HepG2 (cell line): Measurements from ENCODE around the gene NGEF. TPM values are rescaled to one million over a fixed set of nuclear protein-coding genes. Genes with fewer than 3 reads are reported as not detected.

ENCODE experiments used
- ATAC-seq: fragments of 200-7000 bp; cut with Tn5 transposase; 3 replicates; pipeline ENCODE4 v1.9.1; 2020; ENCODE audit warnings: mild to moderate bottlenecking, moderate library complexity
- BruUV-seq: library from RNA; stranded (reverse); fragments of 400-500 nt; replicated peaks from 2 replicates; lab custom pipeline; 2021; lab: Mats Ljungman, UMichigan
- CTCF ChIA-PET: fragments of 300-600 bp; formaldehyde crosslinking; extraction: SDS; loops from one replicate; lab custom pipeline; 2021; ENCODE audit warnings: low total read pairs, inconsistent platforms, low intra/inter-chr PET ratio; lab: Yijun Ruan, JAX
- POLR2A ChIA-PET: fragments of 350-600 bp; sonication (Branson Sonifier 250); formaldehyde crosslinking; loops from one replicate; lab custom pipeline; 2020; ENCODE audit warnings: antibody characterized with exemption, inconsistent platforms; lab: Yijun Ruan, JAX
- DNase-seq: peaks from one replicate; pipeline ENCODE4 v3.0.0-alpha.2; 2015; ENCODE audit warnings: low spot score
- FAIRE-seq: peaks from 3 replicates; lab custom pipeline; 2011; peaks lifted over from hg19 to GRCh38; lab: Jason Lieb, UNC
- H2AFZ ChIP-seq: one replicate; pipeline ENCODE4 v1.6.1; 2011; ENCODE audit warnings: low read length, inconsistent platforms
- H3K27ac ChIP-seq: fragments of 300-600 bp; 3 replicates; pipeline ENCODE4 v1.8.0; 2011; ENCODE audit warnings: mixed run types, mild to moderate bottlenecking, mixed read lengths, low read length, inconsistent platforms; ENCODE audit not compliant: insufficient read depth; ENCODE audit errors: extremely low read length
- H3K27me3 ChIP-seq, 2 experiments: fragments of 200-600 bp in 1 of 2; 2 replicates in 1 of 2; 3 replicates in 1 of 2; pipeline versions ENCODE4 v1.6.0 to v1.8.0; 2011; ENCODE audit warnings: low read length in 2 of 2, mild to moderate bottlenecking in 2 of 2, moderate library complexity in 2 of 2, inconsistent platforms in 1 of 2; ENCODE audit not compliant: insufficient read depth in 2 of 2, control insufficient read depth in 1 of 2
- H3K36me3 ChIP-seq, 2 experiments: fragments of 200-600 bp in 1 of 2; replicated peaks in 1 of 2; 2 replicates in 1 of 2; 3 replicates in 1 of 2; pipeline versions ENCODE4 v1.5.1 to v1.8.0; 2011; ENCODE audit warnings: low read length in 2 of 2, inconsistent platforms in 1 of 2; ENCODE audit not compliant: insufficient read depth in 2 of 2, control insufficient read depth in 1 of 2
- H3K4me1 ChIP-seq: 2 replicates; pipeline ENCODE4 v1.5.1; 2012; ENCODE audit warnings: low read length, inconsistent platforms; ENCODE audit not compliant: insufficient read depth
- H3K4me2 ChIP-seq: 2 replicates; pipeline ENCODE4 v1.6.0; 2011; ENCODE audit warnings: low read depth, low read length, inconsistent platforms
- H3K4me3 ChIP-seq, 3 experiments: fragments of 200-600 bp in 1 of 3; sonication (generic), shearing (Covaris generic) in 1 of 3; replicated peaks in 1 of 3; 2 replicates each; pipeline ENCODE4 v1.5.1; 2011 to 2016; ENCODE audit warnings: low read length in 3 of 3, inconsistent platforms in 2 of 3, low read depth in 2 of 3, mild to moderate bottlenecking in 2 of 3, control low read depth in 1 of 3, mixed read lengths in 1 of 3; ENCODE audit not compliant: insufficient read depth in 1 of 3
- H3K79me2 ChIP-seq: one replicate; pipeline ENCODE4 v1.6.1; 2011; ENCODE audit warnings: low read length, inconsistent platforms; ENCODE audit not compliant: insufficient read depth
- H3K9ac ChIP-seq: 2 replicates; pipeline ENCODE4 v1.6.0; 2011; ENCODE audit warnings: mild to moderate bottlenecking, low read depth, low read length, inconsistent platforms; ENCODE audit not compliant: insufficient read depth
- H3K9me3 ChIP-seq: 2 replicates; pipeline ENCODE4 v1.5.1; 2012; ENCODE audit warnings: mild to moderate bottlenecking, low read length
- H4K20me1 ChIP-seq: 2 replicates; pipeline ENCODE4 v1.6.0; 2011; ENCODE audit warnings: inconsistent platforms, mild to moderate bottlenecking, low read length, moderate library complexity; ENCODE audit not compliant: insufficient read depth
- HOXA7 ChIP-seq: sonication (generic); formaldehyde crosslinking; IDR thresholded peaks from 2 replicates; pipeline ENCODE4 v1.8.1; 2022; ENCODE audit warnings: mild to moderate bottlenecking, missing genetic modification reagents, moderate library complexity
- ISL2 ChIP-seq: sonication (generic); formaldehyde crosslinking; IDR thresholded peaks from 2 replicates; pipeline ENCODE4 v1.5.0; 2020; ENCODE audit warnings: missing genetic modification reagents
- SALL1 ChIP-seq: sonication (generic); formaldehyde crosslinking; IDR thresholded peaks from 2 replicates; pipeline ENCODE4 v1.8.0; 2022; ENCODE audit warnings: mild to moderate bottlenecking, missing genetic modification reagents
- SSRP1 ChIP-seq: IDR thresholded peaks from 2 replicates; pipeline ENCODE4 v1.6.1; 2016; ENCODE audit warnings: control low read depth
- ZBTB20 ChIP-seq: sonication (generic); formaldehyde crosslinking; IDR thresholded peaks from 2 replicates; pipeline ENCODE4 v1.8.1; 2023; ENCODE audit warnings: missing genetic modification reagents, low read depth, mild to moderate bottlenecking, borderline replicate concordance
- WGBS: methylation state at CpG from one replicate; pipeline ENCODE4 v1.1.6; 2017; ENCODE audit warnings: low lambda C conversion rate; 5-methylcytosine and 5-hydroxymethylcytosine counted together
- in situ Hi-C: cut with HindIII; loops from 2 replicates; pipeline ENCODE4 v1.10.0; 2017; ENCODE audit warnings: low pct_unique_long_range_greater_than_20kb; ENCODE audit not compliant: extremely low pct_ligation_motif_present
- intact Hi-C: fragments of 100-400 bp; cut with micrococcal nuclease; formaldehyde crosslinking; loops from one replicate; pipeline ENCODE4 v1.10.0; 2022; ENCODE audit not compliant: unreplicated experiment
- polyA plus RNA-seq, 8 experiments: library from polyadenylated mRNA; depleted of rRNA in 3 of 8; stranded (reverse) in 7 of 8; unstranded in 1 of 8; fragments of >200 nt; fragmentation: Illumina TruSeq in 4 of 8; extraction: Trizol in 4 of 8; gene quantifications; 2 replicates each; pipeline versions ENCODE4 v1.2.1 to v1.2.3, GENCODE V29; 2011 to 2016; ENCODE audit warnings: low read depth in 4 of 8, missing spikeins in 1 of 8, mixed read lengths in 1 of 8; ENCODE audit not compliant: insufficient read depth in 1 of 8
- total RNA-seq, 5 experiments: library from RNA; depleted of rRNA; stranded (reverse); fragments of >200 nt; fragmentation: Illumina TruSeq; extraction: Trizol; gene quantifications; 2 replicates each; pipeline ENCODE4 v1.2.3, GENCODE V29; 2016; ENCODE audit warnings: low read depth in 1 of 5
- TF ChIP-seq, protein P1 (sequence below), 2 experiments: sonication (generic) in 1 of 2; formaldehyde crosslinking in 1 of 2; IDR thresholded peaks; 2 replicates each; pipeline versions ENCODE4 v1.6.1 to v1.9.0; 2014 to 2022; ENCODE audit warnings: antibody characterized with exemption in 1 of 2, borderline replicate concordance in 1 of 2, inconsistent platforms in 1 of 2, low read depth in 1 of 2, missing genetic modification reagents in 1 of 2

The NGEF gene
- total and polyA plus RNA-seq, 2 of the 13 experiments (the other 11 are each of a cell fraction or from before 2014, with no cell fraction given) = 14.4 to 36.9 TPM

DNA sequence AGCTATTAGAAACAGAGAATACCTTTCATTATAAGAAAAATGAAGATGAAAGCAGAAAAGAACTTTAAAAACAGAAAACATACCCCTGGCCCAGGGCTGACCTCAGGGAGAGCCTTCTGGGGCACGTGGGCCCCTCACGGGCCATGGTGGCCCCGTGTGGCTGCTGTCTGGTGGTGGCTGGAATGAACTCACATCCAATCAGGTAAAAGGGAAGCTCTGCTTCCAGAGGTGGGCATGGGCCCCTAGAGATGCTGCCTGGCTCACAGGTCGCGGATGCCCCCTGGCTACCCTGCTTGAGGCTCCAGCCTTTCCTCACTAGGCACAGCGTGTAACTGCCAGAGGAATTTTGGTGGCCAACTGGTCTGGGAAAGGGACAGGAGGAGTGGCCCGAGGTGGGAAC lies 126.4 kb downstream of the NGEF start:
- no peak for TF ChIP-seq HOXA7 (CRISPR knock-in tag)
- TF ChIP-seq, protein P1, sequence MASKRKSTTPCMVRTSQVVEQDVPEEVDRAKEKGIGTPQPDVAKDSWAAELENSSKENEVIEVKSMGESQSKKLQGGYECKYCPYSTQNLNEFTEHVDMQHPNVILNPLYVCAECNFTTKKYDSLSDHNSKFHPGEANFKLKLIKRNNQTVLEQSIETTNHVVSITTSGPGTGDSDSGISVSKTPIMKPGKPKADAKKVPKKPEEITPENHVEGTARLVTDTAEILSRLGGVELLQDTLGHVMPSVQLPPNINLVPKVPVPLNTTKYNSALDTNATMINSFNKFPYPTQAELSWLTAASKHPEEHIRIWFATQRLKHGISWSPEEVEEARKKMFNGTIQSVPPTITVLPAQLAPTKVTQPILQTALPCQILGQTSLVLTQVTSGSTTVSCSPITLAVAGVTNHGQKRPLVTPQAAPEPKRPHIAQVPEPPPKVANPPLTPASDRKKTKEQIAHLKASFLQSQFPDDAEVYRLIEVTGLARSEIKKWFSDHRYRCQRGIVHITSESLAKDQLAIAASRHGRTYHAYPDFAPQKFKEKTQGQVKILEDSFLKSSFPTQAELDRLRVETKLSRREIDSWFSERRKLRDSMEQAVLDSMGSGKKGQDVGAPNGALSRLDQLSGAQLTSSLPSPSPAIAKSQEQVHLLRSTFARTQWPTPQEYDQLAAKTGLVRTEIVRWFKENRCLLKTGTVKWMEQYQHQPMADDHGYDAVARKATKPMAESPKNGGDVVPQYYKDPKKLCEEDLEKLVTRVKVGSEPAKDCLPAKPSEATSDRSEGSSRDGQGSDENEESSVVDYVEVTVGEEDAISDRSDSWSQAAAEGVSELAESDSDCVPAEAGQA (IDR thresholded peaks at IDR 0.05; ENCODE audit: low read depth) = no peak
- TF ChIP-seq, protein P1 (CRISPR knock-in tag; IDR thresholded peaks at IDR 0.05; ENCODE audit: borderline replicate concordance) = no peak
- 0 out of 2 replicates have a peak, but pooled peaks have one; percentile 0 for TF ChIP-seq SALL1 (CRISPR knock-in tag)
- TF ChIP-seq ZBTB20 (CRISPR knock-in tag) = no peak
- TF ChIP-seq ISL2 (CRISPR knock-in tag) = no peak
- TF ChIP-seq SSRP1 (CRISPR knock-in tag) = peak; percentile 27; the same call in 1 of the 2 replicates
- Histone ChIP-seq H3K9me3 (no peaks in the 10 kb centered on the region), H3K9ac (no peak overlapping the region), H3K27ac (no peak overlapping the region), H3K79me2 (no peaks in the 10 kb centered on the region), H3K4me3 (no peak overlapping the region), H4K20me1 (no peaks in the 10 kb centered on the region), H3K36me3 (peaks cover 13 to 38% of the 10 kb centered on the region in 2 experiments), H3K4me2 (no peak overlapping the region), H3K27me3 (no peaks in the 10 kb centered on the region), H2AFZ (no peak overlapping the region), H3K4me1 (no peaks in the 10 kb centered on the region)
- ATAC-seq (no peak), DNase-seq (no peak), FAIRE-seq (no peak)
- ChIA-PET CTCF (no interaction called here), POLR2A (no interaction called here)
- no TSS peak for BruUV-seq
- intact Hi-C loops = no loop called here
- WGBS = 96% methylated on average over 7 of the region's 7 CpGs
- in situ Hi-C loops = no loop called here
